ENCODE data around the gene LAG3.

The LAG3 gene

DNA sequence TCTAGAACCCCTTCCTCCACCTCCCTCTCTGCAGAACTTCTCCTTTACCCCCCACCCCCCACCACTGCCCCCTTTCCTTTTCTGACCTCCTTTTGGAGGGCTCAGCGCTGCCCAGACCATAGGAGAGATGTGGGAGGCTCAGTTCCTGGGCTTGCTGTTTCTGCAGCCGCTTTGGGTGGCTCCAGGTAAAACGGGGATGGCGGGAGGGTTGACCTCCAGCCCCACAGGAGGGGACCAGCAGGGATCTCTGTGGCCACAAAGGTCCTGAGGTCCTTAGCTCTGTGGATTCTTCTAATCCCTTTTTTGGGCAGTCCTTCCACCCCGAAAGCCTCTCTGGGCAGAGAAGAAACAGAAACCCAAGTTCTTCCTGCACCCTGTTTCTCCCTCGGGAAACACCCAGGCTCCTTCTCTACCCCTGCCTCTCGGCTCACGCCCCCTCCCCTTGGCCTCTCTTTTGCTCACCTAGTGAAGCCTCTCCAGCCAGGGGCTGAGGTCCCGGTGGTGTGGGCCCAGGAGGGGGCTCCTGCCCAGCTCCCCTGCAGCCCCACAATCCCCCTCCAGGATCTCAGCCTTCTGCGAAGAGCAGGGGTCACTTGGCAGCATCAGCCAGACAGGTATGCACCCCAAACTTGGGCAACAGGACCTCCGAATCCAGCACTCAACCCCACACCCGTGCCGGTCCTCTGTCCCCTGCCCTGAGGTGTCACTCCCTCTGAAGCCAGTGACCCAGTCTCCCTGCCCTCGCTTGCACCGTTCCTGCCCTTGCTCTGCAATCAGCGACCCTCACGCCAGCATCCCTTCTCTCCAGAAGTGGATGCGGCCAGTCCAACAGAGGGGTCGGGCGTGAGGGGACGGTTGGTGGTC is 638 bp downstream of the LAG3 start:
- Histone ChIP-seq H3K4me1 (ENCODE audit: control insufficient read depth, insufficient read depth, low read length, poor library complexity, severe bottlenecking) (peaks cover 27% of the 10 kb centered on the region), H3K36me3 (ENCODE audit: control insufficient read depth, insufficient read depth, low read length) (peaks cover 58% of the 10 kb centered on the region), H3K9me3 (ENCODE audit: control insufficient read depth, low read length) (no peaks in the 10 kb centered on the region), H3K27ac (ENCODE audit: low read depth, low read length, severe bottlenecking) (no peak overlapping the region), H3K4me3 (ENCODE audit: extremely low read depth, insufficient read depth, low read length, poor library complexity, severe bottlenecking) (no peak overlapping the region)
- 56 to 66% methylated on average over 12 to 20 of the region's 21 CpGs for WGBS, 2 experiments (ENCODE audit: insufficient coverage in 2 of 2)

DNA sequence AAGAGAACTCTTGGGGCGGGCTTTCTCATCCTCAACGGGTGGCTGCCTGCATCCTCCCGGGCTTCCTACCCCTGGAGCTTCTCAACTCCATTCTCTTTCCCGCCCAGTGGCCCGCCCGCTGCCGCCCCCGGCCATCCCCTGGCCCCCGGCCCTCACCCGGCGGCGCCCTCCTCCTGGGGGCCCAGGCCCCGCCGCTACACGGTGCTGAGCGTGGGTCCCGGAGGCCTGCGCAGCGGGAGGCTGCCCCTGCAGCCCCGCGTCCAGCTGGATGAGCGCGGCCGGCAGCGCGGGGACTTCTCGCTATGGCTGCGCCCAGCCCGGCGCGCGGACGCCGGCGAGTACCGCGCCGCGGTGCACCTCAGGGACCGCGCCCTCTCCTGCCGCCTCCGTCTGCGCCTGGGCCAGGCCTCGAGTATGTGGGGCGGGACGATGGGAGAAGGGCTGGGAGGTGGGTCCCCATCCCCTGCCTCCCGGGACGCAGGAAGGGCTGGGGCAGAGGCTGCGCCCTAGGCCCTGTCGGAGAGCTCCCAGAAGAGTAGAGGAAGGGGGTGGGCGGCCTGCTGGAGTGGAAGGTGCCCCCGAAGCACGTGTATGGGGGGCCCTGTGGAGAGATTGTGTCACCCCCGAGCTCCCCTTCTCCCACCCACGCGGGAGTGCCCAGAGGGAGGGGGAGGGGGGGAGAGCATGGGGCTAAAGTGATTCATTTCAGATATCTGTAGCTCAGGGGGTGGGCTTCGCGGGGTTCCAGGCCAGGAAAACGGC is 1.5 kb downstream of the LAG3 start:
- Histone ChIP-seq H3K4me1 (ENCODE audit: control insufficient read depth, insufficient read depth, low read length, poor library complexity, severe bottlenecking) (peaks cover 27% of the 10 kb centered on the region), H3K27ac (ENCODE audit: low read depth, low read length, severe bottlenecking) (no peak overlapping the region), H3K4me3 (ENCODE audit: extremely low read depth, insufficient read depth, low read length, poor library complexity, severe bottlenecking) (no peak overlapping the region), H3K36me3 (ENCODE audit: control insufficient read depth, insufficient read depth, low read length) (peaks cover 57% of the 10 kb centered on the region), H3K9me3 (ENCODE audit: control insufficient read depth, low read length) (no peaks in the 10 kb centered on the region)
- 24 to 27% methylated on average over 33 to 34 of the region's 60 CpGs for WGBS, 2 experiments (ENCODE audit: insufficient coverage in 2 of 2)

DNA sequence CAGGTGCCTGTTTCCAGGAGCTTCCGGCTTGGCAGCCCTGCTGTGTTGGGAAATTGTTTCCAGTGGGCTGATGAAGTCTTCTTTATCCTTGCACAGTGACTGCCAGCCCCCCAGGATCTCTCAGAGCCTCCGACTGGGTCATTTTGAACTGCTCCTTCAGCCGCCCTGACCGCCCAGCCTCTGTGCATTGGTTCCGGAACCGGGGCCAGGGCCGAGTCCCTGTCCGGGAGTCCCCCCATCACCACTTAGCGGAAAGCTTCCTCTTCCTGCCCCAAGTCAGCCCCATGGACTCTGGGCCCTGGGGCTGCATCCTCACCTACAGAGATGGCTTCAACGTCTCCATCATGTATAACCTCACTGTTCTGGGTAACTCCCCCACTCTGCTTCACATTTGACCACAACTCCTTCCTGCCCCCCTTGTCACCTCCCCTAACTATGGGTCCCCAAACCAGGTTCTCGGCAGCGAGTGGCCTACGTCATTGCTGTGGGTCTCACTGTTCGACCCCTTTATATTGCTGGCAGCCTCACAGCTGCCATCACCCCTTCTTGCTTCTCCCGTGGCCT is 2.3 kb downstream of the LAG3 start:
- H3K36me3 ChIP-seq (ENCODE audit: control insufficient read depth, insufficient read depth, low read length): peaks cover 49% of the 10 kb centered on the region
- 91 to 92% methylated on average over 13 to 15 of the region's 15 CpGs for WGBS, 2 experiments (ENCODE audit: insufficient coverage in 2 of 2)
- no peaks in the 10 kb centered on the region for H3K9me3 ChIP-seq (ENCODE audit: control insufficient read depth, low read length)
- H3K4me1 ChIP-seq (ENCODE audit: control insufficient read depth, insufficient read depth, low read length, poor library complexity, severe bottlenecking): peaks cover 20% of the 10 kb centered on the region
- H3K27ac ChIP-seq (ENCODE audit: low read depth, low read length, severe bottlenecking): no peak overlapping the region
- no peak overlapping the region for H3K4me3 ChIP-seq (ENCODE audit: extremely low read depth, insufficient read depth, low read length, poor library complexity, severe bottlenecking)

DNA sequence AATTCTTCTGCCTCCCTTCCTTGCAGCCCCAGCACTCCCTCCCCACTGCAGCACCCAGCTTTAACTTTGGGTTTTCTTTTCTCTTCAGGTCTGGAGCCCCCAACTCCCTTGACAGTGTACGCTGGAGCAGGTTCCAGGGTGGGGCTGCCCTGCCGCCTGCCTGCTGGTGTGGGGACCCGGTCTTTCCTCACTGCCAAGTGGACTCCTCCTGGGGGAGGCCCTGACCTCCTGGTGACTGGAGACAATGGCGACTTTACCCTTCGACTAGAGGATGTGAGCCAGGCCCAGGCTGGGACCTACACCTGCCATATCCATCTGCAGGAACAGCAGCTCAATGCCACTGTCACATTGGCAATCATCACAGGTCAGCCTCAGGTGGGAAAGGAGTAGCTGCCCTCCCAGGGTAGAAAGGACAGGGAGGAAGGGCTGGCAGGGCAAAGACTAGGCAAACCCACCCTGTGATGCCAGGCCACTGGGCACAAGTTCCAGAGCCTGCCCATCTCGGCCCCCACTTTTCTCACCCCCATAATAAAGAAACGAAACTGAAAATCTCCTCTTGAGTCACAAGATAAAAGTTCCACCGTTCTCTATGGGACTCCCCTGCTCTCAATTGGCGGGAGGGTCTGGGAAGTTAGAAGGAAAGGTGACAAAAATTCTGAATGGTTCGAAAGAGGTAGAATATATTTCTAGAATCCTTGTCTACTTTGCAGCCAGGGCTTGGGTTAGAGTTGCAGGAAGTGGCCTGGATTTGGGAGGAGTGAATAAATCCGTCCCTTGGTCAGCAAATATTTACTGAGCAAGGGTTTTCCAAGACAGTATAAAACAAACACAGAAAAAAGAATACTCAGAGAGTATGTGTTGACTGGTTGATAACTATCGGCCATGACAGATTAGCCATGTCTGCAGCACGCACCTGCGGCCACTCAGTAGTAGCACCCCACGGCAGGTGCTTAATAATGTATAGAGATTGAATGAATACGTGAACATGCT is 3.2 kb downstream of the LAG3 start:
- H3K4me1 ChIP-seq (ENCODE audit: control insufficient read depth, insufficient read depth, low read length, poor library complexity, severe bottlenecking): peaks cover 20% of the 10 kb centered on the region
- H3K9me3 ChIP-seq (ENCODE audit: control insufficient read depth, low read length): no peaks in the 10 kb centered on the region
- no peak overlapping the region for H3K4me3 ChIP-seq (ENCODE audit: extremely low read depth, insufficient read depth, low read length, poor library complexity, severe bottlenecking)
- no peak overlapping the region for H3K27ac ChIP-seq (ENCODE audit: low read depth, low read length, severe bottlenecking)
- 86 to 88% methylated on average over 11 to 12 of the region's 16 CpGs for WGBS, 2 experiments (ENCODE audit: insufficient coverage in 2 of 2)
- H3K36me3 ChIP-seq (ENCODE audit: control insufficient read depth, insufficient read depth, low read length): peaks cover 40% of the 10 kb centered on the region

DNA sequence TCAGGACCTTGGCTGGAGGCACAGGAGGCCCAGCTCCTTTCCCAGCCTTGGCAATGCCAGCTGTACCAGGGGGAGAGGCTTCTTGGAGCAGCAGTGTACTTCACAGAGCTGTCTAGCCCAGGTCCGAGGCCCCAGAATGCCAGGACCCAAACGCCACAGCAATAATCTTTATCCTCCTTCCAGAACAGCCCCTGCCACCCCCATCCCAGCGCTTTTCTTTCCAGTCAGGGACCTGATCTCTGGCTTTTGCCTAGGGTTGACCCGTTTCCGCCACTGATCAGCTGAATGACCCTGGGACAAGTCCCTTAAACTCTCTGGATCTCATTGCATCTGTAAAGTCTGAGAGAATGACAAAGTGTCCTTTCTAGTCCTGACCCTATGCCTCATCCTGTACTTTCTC is 5.1 kb downstream of the LAG3 start:
- Histone ChIP-seq H3K9me3 (ENCODE audit: control insufficient read depth, low read length) (no peaks in the 10 kb centered on the region), H3K36me3 (ENCODE audit: control insufficient read depth, insufficient read depth, low read length) (peaks cover 26% of the 10 kb centered on the region), H3K27ac (ENCODE audit: low read depth, low read length, severe bottlenecking) (no peak overlapping the region), H3K4me1 (ENCODE audit: control insufficient read depth, insufficient read depth, low read length, poor library complexity, severe bottlenecking) (peaks cover 14% of the 10 kb centered on the region), H3K4me3 (ENCODE audit: extremely low read depth, insufficient read depth, low read length, poor library complexity, severe bottlenecking) (no peak overlapping the region)
- WGBS, 2 experiments (ENCODE audit: insufficient coverage in 2 of 2): 92 to 100% methylated on average over 1 to 5 of the region's 5 CpGs

DNA sequence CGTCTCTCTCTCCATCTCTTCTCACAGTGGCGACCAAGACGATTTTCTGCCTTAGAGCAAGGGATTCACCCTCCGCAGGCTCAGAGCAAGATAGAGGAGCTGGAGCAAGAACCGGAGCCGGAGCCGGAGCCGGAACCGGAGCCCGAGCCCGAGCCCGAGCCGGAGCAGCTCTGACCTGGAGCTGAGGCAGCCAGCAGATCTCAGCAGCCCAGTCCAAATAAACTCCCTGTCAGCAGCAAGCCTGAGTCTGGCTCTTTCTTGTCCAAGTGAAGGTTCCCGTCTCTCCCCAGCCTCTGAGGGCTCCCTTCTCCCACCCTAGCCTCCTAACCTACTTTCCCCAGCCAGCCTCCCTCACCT is 5.9 kb downstream of the LAG3 start:
- Histone ChIP-seq H3K9me3 (ENCODE audit: control insufficient read depth, low read length) (no peaks in the 10 kb centered on the region), H3K4me1 (ENCODE audit: control insufficient read depth, insufficient read depth, low read length, poor library complexity, severe bottlenecking) (peaks cover 11% of the 10 kb centered on the region), H3K4me3 (ENCODE audit: extremely low read depth, insufficient read depth, low read length, poor library complexity, severe bottlenecking) (peak overlapping the region; percentile 21), H3K36me3 (ENCODE audit: control insufficient read depth, insufficient read depth, low read length) (peaks cover 26% of the 10 kb centered on the region), H3K27ac (ENCODE audit: low read depth, low read length, severe bottlenecking) (no peak overlapping the region)
- 24 to 38% methylated on average over 13 to 14 of the region's 14 CpGs for WGBS, 2 experiments (ENCODE audit: insufficient coverage in 2 of 2)

DNA sequence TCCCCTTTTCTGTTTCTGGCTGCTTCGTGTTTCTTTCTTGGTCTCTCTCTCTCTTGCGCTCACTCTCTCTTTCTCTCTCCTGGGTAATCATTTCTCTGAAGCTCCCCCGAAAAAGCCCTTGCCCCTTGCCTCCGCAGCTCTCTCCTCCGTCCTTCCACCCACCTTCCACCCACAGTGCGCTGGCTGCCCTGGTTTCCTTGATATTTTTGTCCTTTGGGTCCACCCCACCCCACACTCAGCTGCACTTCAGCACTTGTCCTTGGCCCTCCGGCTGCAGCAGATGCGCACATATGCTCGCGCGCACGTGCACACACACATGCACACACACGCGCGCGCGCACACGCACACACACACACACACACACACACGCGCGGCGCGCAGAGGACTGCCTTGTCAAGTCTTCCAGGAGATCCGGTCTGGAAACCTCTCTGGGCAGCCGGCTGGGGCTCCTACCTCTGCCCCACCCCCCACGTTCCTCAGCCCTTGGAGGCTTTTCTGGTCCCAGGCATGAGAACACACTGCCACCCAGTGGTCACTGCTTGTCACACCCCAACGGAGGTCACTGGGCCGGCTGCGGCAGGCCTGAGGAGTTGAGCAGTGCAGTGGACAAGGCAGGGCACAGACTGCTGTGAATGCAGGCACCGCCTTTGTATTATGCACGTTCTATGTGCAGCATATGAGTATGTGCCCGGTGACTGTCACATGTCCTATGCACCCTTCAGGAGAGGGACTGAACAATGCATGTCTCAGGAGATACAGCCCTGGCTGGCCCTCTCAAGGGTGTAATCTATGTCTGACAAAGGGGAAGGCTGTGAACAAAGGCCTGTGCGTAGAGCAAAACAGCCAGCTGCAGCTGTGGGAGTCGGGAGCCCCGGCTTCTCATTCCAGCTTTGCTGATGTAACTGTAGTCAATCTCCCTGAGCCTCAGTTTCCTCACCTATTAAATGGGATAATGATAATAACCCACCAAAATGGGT is 6.5 kb downstream of the LAG3 start:
- Histone ChIP-seq H3K27ac (ENCODE audit: low read depth, low read length, severe bottlenecking) (peak overlapping the region; percentile 66), H3K4me1 (ENCODE audit: control insufficient read depth, insufficient read depth, low read length, poor library complexity, severe bottlenecking) (peaks cover 9% of the 10 kb centered on the region)
- WGBS, 2 experiments (ENCODE audit: insufficient coverage in 2 of 2): 7 to 8% methylated on average over 14 to 17 of the region's 35 CpGs

DNA sequence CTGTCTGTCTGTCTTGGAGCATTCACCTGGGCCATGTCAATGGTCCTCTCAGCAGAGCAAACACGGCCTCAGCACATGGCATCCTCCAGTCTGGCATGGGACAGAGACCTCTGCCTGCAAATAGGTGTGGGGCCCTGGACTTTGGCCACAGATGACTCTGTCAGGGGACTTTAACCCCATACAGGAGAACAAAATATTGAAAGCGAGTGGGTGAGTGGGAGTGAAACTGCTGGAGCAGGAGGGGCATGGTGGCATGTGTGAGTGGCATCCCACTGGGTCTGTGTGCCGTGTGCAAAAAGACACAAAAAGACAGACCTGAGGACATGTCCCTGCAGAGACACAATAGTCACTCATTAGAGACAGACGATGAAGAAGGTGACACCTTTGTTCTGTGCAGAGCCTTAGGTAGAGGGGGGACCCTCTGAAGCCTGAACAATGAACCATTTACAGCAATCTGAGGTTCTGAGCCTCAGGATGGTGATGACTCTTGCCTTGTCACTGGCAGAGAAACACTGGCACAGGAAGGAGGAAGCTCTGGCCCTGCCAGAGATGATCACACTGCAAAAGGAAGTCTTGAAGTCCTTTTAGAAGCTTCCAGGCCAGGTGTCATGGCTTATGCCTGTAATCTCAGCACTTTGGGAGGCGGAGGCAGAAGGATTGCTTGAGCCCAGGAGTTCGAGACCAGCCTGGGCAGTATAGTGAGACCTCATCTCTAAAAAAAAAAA is 7.5 kb downstream of the LAG3 start:
- H3K27ac ChIP-seq (ENCODE audit: low read depth, low read length, severe bottlenecking): no peak overlapping the region
- no peak overlapping the region for H3K4me3 ChIP-seq (ENCODE audit: extremely low read depth, insufficient read depth, low read length, poor library complexity, severe bottlenecking)
- no peaks in the 10 kb centered on the region for H3K9me3 ChIP-seq (ENCODE audit: control insufficient read depth, low read length)
- H3K36me3 ChIP-seq (ENCODE audit: control insufficient read depth, insufficient read depth, low read length): peaks cover 21% of the 10 kb centered on the region
- 78 to 85% methylated on average over 5 to 6 of the region's 6 CpGs for WGBS, 2 experiments (ENCODE audit: insufficient coverage in 2 of 2)
- H3K4me1 ChIP-seq (ENCODE audit: control insufficient read depth, insufficient read depth, low read length, poor library complexity, severe bottlenecking): peaks cover 9% of the 10 kb centered on the region

More for the DNA sequence above, 6.5 kb downstream of the LAG3 start:
- Histone ChIP-seq H3K9me3 (ENCODE audit: control insufficient read depth, low read length) (no peaks in the 10 kb centered on the region), H3K4me3 (ENCODE audit: extremely low read depth, insufficient read depth, low read length, poor library complexity, severe bottlenecking) (peak overlapping the region; percentile 21), H3K36me3 (ENCODE audit: control insufficient read depth, insufficient read depth, low read length) (peaks cover 26% of the 10 kb centered on the region)

DNA sequence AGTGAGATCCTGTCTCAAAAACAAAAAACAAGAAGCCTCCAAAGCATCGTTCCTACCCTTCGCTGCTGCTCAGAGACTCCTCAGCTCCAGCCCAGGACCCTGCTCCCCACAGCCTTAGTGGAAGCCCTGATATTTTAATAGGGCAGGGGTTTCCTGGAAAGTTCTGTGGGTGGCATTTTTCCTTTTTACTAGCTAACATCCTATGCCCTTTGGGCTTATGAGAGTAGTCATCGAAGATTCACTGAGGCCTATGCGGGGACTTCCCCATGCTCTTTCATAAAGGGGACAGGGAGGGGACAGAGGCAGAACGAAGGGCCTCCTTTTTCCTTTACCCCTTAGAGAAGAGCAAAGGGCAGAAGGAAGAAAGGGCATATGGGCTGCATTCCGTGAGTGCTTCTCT is 8.3 kb downstream of the LAG3 start:
- H3K4me3 ChIP-seq (ENCODE audit: extremely low read depth, insufficient read depth, low read length, poor library complexity, severe bottlenecking): no peak overlapping the region
- WGBS, 2 experiments (ENCODE audit: insufficient coverage in 2 of 2): 65 to 67% methylated on average over 1 to 2 of the region's 6 CpGs
- peaks cover 14% of the 10 kb centered on the region for H3K36me3 ChIP-seq (ENCODE audit: control insufficient read depth, insufficient read depth, low read length)
- no peak overlapping the region for H3K27ac ChIP-seq (ENCODE audit: low read depth, low read length, severe bottlenecking)
- peaks cover 9% of the 10 kb centered on the region for H3K4me1 ChIP-seq (ENCODE audit: control insufficient read depth, insufficient read depth, low read length, poor library complexity, severe bottlenecking)
- no peaks in the 10 kb centered on the region for H3K9me3 ChIP-seq (ENCODE audit: control insufficient read depth, low read length)

Measured in mesodermal cell (in vitro differentiated cells).